HG03103 (cell line): Measurements from ENCODE around the gene BBS7.

Source experiments
- ATAC-seq: cut with Tn5 transposase; IDR thresholded peaks from one replicate; pipeline ENCODE4 v1.9.1; 2021; ENCODE audit warnings: low read depth; ENCODE audit not compliant: unreplicated experiment

BBS7 gene

DNA sequence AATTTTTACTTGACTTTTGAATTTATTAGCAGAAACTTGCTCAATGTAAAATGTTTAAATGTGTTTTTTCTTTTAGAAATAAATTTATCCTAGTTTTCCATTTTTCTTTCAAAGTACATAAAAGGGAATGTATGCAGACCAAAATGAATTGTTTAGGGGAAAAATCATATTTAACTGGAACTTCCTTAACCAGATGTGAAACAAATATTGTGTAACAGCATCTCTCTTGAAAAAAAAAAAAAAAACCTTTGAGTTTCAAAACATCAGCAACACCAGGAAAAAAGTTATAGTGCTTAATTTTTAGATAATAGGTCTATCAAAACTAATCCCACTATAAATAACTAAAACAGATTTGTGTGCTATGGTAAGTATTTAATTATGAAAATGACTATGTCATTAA, 32.1 kb downstream of the BBS7 start:
- no peak for ATAC-seq

DNA sequence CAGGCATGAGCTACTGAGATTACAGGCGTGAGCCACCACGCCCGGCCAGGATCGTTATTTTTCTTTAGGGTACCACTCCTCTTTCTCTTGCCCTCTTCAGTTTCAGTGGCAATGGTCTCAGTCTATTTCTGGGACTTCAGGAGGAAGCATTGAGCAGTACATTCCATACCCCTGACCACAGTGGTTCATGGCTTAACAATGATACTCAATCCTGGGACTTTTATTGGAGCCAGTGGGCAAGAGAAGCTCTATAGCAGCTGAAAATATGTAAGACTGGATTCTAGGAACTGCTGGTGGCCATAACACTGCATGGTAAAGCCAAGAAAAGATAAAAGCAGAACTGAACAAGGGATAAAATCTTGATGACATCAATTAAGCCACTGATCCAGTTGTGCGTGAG, 40.8 kb downstream of the BBS7 start:
- ATAC-seq: no peak

DNA sequence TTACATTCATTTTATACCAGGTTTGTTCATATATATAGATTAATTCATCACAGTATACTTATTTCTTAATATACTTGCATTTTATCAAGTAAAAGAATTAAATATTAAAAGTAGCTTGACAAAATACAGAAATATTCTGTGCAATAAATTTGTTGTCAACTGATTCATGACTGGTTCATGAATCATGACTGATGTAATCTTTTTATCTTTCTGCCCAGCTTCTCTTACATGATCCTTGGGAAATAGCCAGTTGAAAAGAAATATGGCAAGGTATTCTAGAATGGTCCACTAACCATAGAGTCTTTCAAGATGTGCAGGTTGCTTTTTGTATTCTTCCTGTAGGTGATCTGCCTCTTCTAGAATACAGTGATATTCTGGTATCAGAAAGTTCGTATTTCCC, 42.4 kb downstream of the BBS7 start:
- no peak for ATAC-seq

DNA sequence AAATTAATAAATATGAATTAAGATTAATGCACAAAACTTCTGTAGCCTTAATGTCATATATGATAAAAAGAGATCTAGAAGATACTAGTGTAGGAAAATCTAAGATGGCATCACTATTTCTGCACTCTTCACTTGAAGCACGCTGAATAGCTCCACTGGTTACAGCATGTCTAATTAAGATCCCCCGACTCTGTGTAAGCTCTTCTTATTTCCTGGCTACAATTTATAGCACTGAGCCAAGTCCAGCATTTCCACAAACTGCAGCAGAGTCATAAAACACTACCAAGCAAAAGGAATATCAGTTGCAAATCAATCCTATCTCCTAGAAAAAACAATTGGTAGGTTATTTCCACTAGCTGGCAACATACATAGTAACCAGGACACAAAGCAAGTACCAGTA, 45.3 kb downstream of the BBS7 start:
- no peak for ATAC-seq

DNA sequence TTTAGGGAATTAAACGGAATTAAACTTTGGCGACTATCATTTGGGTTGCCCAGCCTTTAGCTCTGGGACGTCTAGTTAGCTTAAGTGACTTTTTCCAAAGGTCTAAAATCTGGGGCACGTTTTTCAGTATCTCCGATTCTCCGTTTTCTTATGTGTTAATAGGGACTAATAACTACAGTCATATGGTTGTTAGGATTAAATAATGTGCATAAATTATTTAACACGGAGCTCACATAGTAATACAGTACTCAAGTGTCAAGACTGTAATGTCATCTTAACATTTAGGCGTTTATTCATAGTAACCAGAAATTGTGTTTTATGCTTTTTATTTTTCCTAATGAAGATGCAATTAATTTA, 46.1 kb downstream of the BBS7 start:
- no peak for ATAC-seq

DNA sequence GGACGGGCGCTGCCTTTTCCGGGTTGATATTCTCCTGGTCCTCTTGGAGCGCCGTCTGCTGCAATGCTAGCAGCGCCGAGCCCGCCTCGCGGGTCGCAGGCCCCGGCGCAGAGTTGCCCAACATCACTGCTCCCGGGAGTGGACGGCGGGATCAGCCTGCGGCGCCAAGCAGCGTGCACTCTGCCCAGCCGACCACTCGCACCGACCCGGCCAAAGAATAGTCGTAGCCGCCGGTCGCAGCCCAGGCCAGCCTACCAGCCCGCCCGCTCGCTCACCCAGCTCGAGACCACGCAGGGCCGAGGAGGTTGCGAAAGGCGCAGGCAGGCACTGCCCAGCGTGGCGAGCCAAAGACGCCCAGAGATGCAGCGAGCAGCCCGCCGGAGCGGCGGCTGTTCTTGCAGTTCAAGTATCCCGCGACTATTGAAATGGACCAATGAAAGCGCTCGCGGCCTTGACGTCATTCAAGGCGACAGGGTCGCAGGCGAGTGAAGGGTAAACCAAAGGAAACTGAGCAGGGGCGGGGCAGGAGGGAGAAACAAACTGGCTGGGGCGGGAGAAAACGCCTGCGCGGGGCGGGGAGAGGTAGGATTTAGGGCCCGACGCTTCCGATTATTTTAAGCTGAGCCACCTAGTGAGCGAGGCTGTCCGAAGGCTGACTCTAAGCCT, 46.6 kb downstream of the BBS7 start, which contains the start of gene CCNA2:
Gene CCNA2, minus strand, starts transcription at position 379 of the 666 bp plus-strand sequence. Its CDS starts 255 bp downstream, at position 124.
- ATAC-seq: peak; percentile 91

DNA sequence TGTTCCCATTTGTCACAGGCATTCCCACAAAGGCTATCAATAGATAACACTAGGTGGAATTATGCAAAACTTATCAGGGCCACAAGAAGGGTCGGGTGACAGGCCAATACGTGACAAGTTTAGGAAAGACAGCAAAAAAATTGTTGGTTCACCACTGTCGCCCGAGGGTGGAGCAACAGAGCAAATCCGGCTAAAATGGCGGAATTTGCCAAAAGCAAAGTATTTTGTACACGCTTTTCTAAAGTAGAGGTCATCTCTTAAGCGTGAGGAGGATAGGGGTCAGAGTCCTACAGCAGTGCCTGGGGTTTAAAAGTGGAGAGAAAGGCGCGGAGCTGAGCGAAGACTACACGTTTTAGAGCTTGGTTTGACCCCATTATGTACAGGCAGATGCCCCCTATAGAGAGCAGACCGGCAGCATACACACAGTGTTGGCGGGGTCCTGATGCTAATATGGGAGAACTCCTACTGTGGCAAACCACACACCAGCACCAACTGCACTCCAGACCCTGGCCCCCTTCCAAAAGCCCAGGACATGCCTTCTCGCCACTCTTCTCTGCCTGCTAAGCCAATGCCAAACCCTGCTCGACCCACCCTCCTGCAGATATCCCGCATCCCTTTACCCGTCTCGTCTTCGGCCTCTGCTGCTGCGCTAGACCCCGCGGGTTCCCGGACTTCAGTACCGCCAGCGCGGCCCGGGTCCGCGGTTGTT, 47.3 kb downstream of the BBS7 start:
- peak; percentile 37 for ATAC-seq

DNA sequence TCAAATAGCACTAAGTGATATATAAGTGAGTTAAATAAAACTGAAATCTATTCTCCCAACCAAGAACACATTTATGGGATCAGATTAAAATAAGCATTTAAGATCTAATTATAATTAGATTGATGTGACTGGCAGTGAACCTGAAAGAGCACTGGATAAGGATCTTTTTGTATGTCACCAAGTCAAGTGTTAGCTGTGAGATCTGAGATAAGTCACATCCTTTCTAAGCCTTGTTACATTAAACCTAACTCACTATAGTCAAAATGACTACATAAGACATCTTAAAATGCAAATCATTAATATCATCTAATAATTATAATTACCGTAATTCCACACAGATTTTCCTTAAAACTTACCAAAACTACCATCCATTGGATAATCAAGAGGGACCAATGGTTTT, 48.2 kb downstream of the BBS7 start:
- ATAC-seq: no peak

DNA sequence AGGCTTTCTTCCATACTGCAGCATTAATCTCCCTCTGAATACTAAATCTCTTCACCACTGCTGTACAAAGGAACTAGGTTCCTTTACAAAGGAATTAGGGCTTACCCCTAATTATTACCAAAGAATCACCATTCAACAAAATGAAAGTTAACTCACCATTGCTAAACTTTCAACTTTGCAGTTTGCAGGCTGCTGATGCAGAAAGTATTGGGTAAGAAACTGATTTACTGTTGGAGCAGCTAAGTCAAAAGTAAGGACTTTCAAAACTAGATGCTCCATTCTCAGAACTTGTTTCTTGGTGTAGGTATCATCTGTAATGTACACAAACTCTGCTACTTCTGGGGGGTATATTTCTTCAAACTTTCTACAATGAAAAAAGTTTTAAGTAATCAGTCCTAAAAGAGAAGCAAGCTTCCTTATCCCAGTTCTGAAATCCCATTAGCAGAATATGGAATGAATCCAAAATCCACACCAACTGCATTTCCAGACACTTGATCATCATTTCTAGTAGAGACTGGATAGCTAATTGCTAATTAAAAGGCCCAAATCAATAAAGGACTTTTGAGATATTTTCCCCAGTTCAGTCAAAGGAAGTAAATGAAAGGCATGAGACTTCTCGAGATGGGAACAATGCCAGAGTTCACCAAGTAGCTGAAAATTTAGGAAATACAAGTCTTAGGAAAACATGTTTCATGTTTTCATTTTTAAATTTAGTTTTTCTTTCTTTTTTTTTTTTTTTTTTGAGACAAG, 50.9 kb downstream of the BBS7 start:
- no peak for ATAC-seq

DNA sequence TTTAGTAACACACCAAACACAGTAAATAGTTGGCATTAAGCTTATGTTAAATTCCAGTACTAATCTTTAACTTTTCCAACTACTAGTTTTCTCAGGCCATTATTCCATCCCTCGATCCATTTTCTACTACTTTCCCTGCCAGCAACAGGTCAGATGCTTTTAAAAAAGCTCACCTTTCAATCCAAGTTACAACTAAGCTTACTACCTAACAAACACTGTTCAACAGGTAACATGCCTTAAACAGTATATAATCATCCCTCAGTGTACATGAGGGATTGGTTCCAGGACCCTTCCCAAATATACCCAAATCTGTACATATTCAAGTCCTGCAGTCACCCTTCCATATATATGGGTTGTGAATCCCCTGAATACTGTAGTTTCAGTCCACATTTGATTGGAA, 52.1 kb downstream of the BBS7 start:
- ATAC-seq: no peak

DNA sequence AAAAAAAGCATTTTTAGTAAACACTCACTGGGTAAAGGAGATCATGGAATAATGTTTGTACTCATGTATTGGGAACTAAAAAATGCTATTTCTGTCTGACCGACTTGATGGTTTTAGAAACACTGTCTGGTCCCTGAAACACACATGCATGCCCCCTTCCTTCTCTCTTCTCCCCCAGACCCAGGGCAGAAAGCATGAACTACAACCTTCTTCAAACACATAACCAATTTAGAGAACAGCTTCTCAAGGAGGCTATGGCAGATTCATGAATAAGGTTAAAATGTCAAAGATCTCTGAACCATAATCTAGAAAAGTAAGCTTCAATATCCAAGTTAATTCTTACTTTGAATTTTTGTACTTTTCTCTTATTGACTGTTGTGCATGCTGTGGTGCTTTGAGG, 52.6 kb downstream of the BBS7 start:
- ATAC-seq: no peak

DNA sequence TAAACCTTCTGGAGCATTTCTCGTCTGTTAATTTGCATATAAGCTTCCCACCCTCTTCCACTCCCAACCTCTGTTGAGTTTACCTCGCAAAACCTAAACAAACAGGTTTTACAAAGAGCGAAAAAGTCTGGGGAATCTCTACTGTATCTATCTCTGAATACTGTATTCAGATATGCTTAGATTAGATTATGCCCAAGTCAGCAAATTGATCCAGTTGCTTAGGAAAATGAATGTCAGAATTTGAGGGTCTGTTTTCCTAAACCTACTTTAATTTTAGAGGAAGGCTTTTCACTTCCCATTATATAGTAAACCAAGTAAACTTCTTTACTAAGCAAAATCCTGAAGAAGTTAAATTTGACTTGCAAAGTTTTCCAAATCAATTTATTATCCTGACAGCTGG, 53.3 kb downstream of the BBS7 start:
- ATAC-seq: no peak

DNA sequence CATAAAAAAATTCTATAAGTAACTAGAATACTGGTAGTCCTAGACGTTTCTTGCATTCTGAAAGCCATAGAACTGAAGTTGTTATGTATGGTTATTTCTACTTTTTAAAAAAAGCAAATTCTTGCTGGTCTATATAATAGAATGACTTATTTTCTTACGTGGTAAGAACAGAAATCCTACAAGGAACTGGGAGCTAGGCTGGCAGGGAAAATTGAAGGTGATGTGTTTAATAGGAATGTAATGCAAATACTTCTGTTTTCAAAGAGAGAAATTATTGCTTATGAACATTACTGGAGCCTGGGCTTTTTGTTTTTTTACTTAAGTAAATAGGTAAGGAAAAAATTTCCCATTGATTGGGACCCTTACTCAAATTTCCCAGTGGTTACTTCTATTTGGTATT, 55.5 kb downstream of the BBS7 start:
- no peak for ATAC-seq

DNA sequence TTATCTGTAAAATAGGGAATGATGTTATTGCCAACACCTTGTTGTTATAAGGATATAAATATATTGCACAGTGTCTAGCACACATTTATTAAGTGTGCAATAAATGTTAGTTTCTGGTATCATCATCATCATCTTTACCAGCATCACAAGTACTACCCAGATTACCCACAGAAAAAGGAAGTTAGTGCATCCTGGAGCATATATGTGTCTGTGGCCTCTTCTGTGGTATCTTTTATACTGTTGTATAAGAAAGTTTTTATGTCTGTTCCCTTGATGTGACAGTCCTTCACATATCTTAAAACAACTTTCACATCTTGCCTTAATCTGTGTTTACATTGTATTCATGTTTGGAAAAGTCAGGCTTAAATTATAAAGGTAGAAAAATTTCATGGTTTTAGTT, 59.2 kb downstream of the BBS7 start:
- ATAC-seq: no peak

DNA sequence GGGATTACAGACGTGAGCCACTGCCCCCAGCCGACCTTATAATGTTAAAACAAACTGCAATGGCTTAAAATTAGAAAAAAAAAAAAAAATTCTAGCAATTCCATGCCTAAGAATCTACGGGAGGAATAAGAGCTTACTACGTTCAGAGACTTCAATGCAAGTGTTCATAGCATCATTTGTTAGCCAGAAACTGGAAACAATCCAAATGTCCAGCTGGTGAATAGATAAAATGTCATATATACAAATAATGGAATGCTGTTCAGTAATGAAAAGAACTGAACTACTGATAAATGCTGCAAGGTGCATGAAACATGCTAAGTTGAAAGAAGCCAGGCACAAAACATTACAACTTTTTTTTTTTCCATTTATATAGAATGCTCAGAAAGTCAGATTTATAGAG, 63.9 kb downstream of the BBS7 start:
- no peak for ATAC-seq

DNA sequence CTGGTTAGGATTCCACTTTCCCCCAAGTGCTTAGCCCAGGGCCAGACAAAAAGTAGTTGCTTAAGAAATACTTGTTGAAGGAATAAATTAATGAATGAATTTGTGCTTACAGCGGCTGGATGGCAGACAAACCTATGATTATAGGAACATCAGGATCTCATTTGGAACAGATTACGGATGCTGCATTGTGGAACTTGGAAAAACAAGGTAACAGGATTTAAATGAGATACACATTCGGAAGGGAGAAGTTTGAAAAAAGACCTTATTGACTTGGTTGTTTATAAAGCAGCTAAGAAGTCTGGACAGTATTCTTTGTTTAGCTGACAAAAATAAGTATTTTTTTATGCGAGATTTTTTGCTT, 68.6 kb downstream of the BBS7 start:
- ATAC-seq: no peak

DNA sequence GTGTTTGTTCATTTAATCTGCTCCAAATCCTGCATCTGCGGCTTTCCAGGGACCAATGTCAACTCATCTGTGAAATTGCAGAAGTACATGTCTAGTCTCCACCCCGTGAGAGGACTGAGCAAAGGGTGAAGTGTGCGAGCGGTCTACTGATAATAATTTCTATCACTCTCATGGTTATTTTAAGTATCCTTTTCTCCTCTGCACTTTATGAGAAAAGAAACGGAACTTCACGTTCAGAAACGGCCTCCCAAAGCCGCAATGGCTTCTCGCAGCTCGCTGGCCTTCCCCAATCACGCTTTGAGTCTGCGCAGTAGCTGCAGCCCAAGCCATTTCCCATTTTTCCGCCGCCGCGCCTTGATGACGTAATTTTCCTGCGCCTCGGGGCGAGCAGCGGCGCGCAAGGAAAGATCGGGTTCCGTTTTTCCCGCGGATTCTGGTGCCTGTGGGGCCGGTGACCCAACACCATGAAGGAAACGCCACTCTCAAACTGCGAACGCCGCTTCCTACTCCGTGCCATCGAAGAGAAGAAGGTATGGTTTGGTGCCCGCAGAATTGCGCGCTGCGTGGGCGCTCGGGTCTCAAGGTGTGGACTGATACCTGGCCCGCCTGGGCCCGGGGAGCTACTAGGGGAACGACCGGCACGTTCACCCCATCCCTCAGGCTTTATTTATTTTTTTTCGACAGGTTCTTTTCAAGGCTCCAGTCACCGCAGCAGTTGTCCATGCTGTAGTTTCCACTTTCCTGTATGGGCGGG, 69.1 kb downstream of the BBS7 start, which contains the start of gene EXOSC9:
Gene EXOSC9, plus strand, starts transcription at position 363 of the 754 bp plus-strand sequence. Its CDS starts 102 bp downstream, at position 465.
- peak; percentile 81 for ATAC-seq

DNA sequence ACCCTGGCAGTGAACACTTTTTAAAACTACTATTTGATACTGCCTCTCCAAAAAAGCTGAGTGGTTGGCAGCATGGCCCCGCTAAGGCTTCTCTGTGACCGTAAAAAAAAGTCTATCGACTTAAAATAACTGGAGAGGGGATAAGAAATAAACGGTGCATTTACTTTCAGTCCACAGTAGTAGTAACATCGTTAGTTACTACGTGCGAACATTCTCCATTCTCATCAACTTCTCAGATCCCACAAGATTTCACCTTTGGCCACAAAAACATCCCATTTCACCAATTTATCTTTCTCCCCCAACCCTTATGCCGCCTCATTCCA, 69.7 kb downstream of the BBS7 start:
- peak; percentile 16 for ATAC-seq

DNA sequence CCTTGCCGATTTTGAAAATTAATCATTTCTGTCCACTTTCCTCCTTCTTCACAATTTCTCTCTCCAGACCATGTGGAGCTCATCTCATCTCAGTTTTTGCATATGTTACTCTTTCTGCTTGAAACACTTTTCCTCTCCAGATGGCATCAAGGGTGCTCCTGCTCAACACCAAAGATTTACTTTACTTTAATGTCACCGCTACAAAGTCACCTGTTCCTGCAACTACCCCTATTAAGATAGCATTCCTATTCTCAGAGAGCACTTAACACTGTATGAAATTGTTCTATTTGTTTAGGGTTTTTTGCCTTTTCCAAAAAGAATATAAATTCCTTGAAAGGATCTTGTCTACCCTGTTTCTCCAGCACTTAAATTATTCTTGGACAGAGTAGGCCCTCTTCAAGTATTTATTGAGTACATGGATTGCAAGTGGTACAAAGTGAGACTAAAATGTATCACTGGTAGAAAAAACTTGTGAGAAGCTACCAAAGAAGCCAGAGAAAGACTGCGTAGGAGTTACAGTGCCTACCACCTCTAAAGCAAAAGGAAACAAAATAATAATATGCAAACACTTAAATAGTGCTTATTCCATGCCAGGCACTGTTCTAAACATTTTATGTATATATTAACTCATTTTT, 70.3 kb downstream of the BBS7 start:
- no peak for ATAC-seq

DNA sequence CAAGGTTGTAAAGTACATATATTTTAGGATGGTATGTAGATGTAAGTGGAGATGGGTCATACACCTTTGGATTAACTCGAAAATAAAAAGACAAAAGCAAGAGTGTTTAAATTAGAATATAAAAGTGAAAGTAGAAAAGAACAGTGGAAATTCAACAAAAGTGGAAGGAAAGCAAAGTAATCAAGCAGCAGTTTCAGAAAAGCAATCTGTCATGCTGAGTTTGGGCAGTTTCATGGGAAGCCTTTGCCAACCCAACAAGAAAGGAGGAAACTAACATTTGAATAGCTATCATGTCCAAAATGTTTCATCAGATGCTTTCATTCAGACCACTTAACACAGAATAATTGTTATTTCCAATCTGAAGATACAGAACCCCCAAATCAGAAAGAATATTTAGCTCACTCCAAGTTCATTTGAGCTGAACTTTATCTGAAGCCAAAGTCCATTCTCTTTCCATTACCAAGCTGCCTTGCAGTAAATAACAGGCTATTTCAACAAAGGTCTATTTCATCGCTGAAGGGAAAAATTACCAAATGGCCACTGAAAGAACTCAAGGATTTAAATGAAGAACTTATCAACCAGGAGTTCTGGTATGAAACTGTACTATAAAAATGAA, 71.0 kb downstream of the BBS7 start:
- ATAC-seq: no peak
